GM12878 (cell line): ENCODE data around the gene C14orf93. TPM values are rescaled to one million over a fixed set of nuclear protein-coding genes. Genes with fewer than 3 reads are reported as not detected.

ENCODE experiments used
- ATAC-seq: fragments of 200-7000 bp; cut with Tn5 transposase; 3 replicates; pipeline ENCODE4 v1.9.1; 2020; ENCODE audit warnings: mild to moderate bottlenecking, moderate library complexity
- BruUV-seq: library from RNA; stranded (reverse); fragments of 400-500 nt; replicated peaks from 2 replicates; lab custom pipeline; 2021; lab: Mats Ljungman, UMichigan
- CTCF ChIA-PET: fragments of 300-600 bp; sonication (Branson Sonifier 250); formaldehyde crosslinking; extraction: SDS; loops from one replicate; lab custom pipeline; 2021; ENCODE audit warnings: inconsistent platforms; lab: Yijun Ruan, JAX
- POLR2A ChIA-PET: fragments of 350-600 bp; formaldehyde crosslinking; extraction: SDS; loops from one replicate; lab custom pipeline; 2021; ENCODE audit warnings: inconsistent platforms; lab: Charles Lee
- RAD21 ChIA-PET: fragments of 300-600 bp; sonication (Branson Sonifier 250); formaldehyde crosslinking; loops from one replicate; lab custom pipeline; 2023; ENCODE audit warnings: antibody characterized with exemption; ENCODE audit not compliant: unreplicated experiment; lab: Charles Lee
- SMC1A ChIA-PET: fragments of 300-600 bp; sonication (Branson Sonifier 250); formaldehyde crosslinking; loops from one replicate; lab custom pipeline; 2023; ENCODE audit not compliant: unreplicated experiment, uncharacterized antibody; lab: Charles Lee
- DNase-seq: peaks from one replicate; pipeline ENCODE4 v3.0.0-alpha.2; 2011; ENCODE audit warnings: low read depth, low spot score
- FAIRE-seq: peaks from 3 replicates; lab custom pipeline; 2011; peaks lifted over from hg19 to GRCh38; lab: Jason Lieb, UNC
- H2AFZ ChIP-seq: 2 replicates; pipeline ENCODE4 v1.6.0; 2011; ENCODE audit warnings: low read depth, low read length, control low read depth; ENCODE audit not compliant: control insufficient read depth
- H3K27ac ChIP-seq: 2 replicates; pipeline ENCODE4 v1.5.1; 2011; ENCODE audit warnings: control low read depth; ENCODE audit not compliant: control insufficient read depth, insufficient read depth
- H3K27me3 ChIP-seq, 2 experiments: replicated peaks in 1 of 2; 2 replicates each; pipeline versions ENCODE4 v1.6.0 to v1.6.1; 2011; ENCODE audit warnings: low read length in 1 of 2; ENCODE audit not compliant: control insufficient read depth in 2 of 2, insufficient read depth in 2 of 2
- H3K36me3 ChIP-seq, 2 experiments: 2 replicates each; pipeline ENCODE4 v1.5.1; 2011; ENCODE audit warnings: low read length in 1 of 2; ENCODE audit not compliant: control insufficient read depth in 2 of 2, insufficient read depth in 2 of 2
- H3K4me1 ChIP-seq: 2 replicates; pipeline ENCODE4 v1.6.1; 2011; ENCODE audit warnings: mild to moderate bottlenecking, low read length, moderate library complexity, mixed read lengths; ENCODE audit not compliant: control insufficient read depth, insufficient read depth
- H3K4me2 ChIP-seq: 2 replicates; pipeline ENCODE4 v1.6.0; 2011; ENCODE audit warnings: control low read depth; ENCODE audit not compliant: control insufficient read depth, insufficient read depth
- H3K4me3 ChIP-seq: fragments of 200-600 bp; sonication (generic); 2 replicates; pipeline ENCODE4 v1.5.1; 2016
- H3K79me2 ChIP-seq: 2 replicates; pipeline ENCODE4 v1.6.0; 2011; ENCODE audit warnings: low read length; ENCODE audit not compliant: control insufficient read depth, insufficient read depth
- H3K9ac ChIP-seq: 2 replicates; pipeline ENCODE4 v1.8.0; 2011; ENCODE audit warnings: low read length, control low read depth, mixed read lengths; ENCODE audit not compliant: control insufficient read depth, insufficient read depth
- H3K9me3 ChIP-seq: replicated peaks from 3 replicates; pipeline ENCODE4 v1.5.1; 2011; ENCODE audit warnings: mild to moderate bottlenecking, low read length; ENCODE audit not compliant: control insufficient read depth, insufficient read depth
- H4K20me1 ChIP-seq: 2 replicates; pipeline ENCODE4 v1.6.0; 2011; ENCODE audit not compliant: control insufficient read depth, insufficient read depth
- ATF7 ChIP-seq: fragments of 450-650 bp; IDR thresholded peaks from 2 replicates; pipeline ENCODE4 v1.6.1; 2016; ENCODE audit warnings: low read depth, mild to moderate bottlenecking
- HDGF ChIP-seq: fragments of 450-650 bp; IDR thresholded peaks from 2 replicates; pipeline ENCODE4 v1.6.1; 2016; ENCODE audit warnings: antibody characterized with exemption
- MEF2B ChIP-seq: fragments of 450-650 bp; IDR thresholded peaks from 2 replicates; pipeline ENCODE4 v1.6.1; 2018; ENCODE audit warnings: mild to moderate bottlenecking, moderate library complexity; ENCODE audit not compliant: partially characterized antibody, poor library complexity, severe bottlenecking
- MTA2 ChIP-seq: fragments of 450-650 bp; IDR thresholded peaks from 2 replicates; pipeline ENCODE4 v1.6.1; 2016; ENCODE audit warnings: low read depth, mild to moderate bottlenecking, moderate library complexity
- NBN ChIP-seq: fragments of 450-650 bp; IDR thresholded peaks from 2 replicates; pipeline ENCODE4 v1.6.1; 2016
- RB1 ChIP-seq: fragments of 450-650 bp; formaldehyde crosslinking; IDR thresholded peaks from 2 replicates; pipeline ENCODE4 v1.6.1; 2017; ENCODE audit warnings: mild to moderate bottlenecking, borderline replicate concordance
- TCF12 ChIP-seq: IDR thresholded peaks from 2 replicates; pipeline ENCODE4 v1.6.1; 2011; ENCODE audit warnings: low read depth, mild to moderate bottlenecking, low read length
- ZNF24 ChIP-seq: fragments of 450-650 bp; IDR thresholded peaks from 2 replicates; pipeline ENCODE4 v1.6.1; 2017; ENCODE audit warnings: antibody characterized with exemption, mild to moderate bottlenecking
- WGBS: methylation state at CpG from one replicate; pipeline ENCODE4 v1.1.6; 2016; ENCODE audit warnings: low lambda C conversion rate; ENCODE audit not compliant: insufficient replicate concordance, insufficient coverage; ENCODE audit errors: missing lambda C conversion rate; 5-methylcytosine and 5-hydroxymethylcytosine counted together
- in situ Hi-C: fragments of 300-500 bp; cut with MboI; formaldehyde crosslinking; loops from 9 replicates; pipeline ENCODE4 v1.14.3; 2018; ENCODE audit warnings: mixed read lengths
- intact Hi-C: fragments of 100-400 bp; cut with micrococcal nuclease; formaldehyde crosslinking; loops from one replicate; pipeline ENCODE4 v1.14.2; 2022; ENCODE audit not compliant: unreplicated experiment
- polyA plus RNA-seq, 11 experiments: library from polyadenylated mRNA; depleted of rRNA in 4 of 11; unstranded in 6 of 11; stranded (reverse) in 5 of 11; fragments of >200 nt; fragmentation: Nextera tagmentation in 4 of 11; fragmentation: Illumina TruSeq in 1 of 11; extraction: Ambion mirVana in 4 of 11; extraction: Trizol in 1 of 11; gene quantifications; 1 replicate in 1 of 11; 2 replicates in 10 of 11; pipeline versions ENCODE4 v1.2.1 to v1.2.3, GENCODE V29; 2011 to 2016; ENCODE audit warnings: inconsistent platforms in 2 of 11, missing spikeins in 2 of 11, low read depth in 1 of 11
- total RNA-seq, 4 experiments: library from RNA; depleted of rRNA in 3 of 4; stranded (reverse); fragments of >200 nt in 3 of 4; fragmentation: Illumina TruSeq in 1 of 4; extraction: Trizol in 1 of 4; gene quantifications; 2 replicates each; pipeline versions ENCODE4 v1.2.1 to v1.2.3, GENCODE V29; 2013 to 2021
- TF ChIP-seq, protein P1 (sequence below): fragments of 450-650 bp; formaldehyde crosslinking; IDR thresholded peaks from 2 replicates; pipeline ENCODE4 v1.4.0; 2022; ENCODE audit warnings: mild to moderate bottlenecking, moderate library complexity
- TF ChIP-seq, protein P2 (sequence below): fragments of 450-650 bp; IDR thresholded peaks from 2 replicates; pipeline ENCODE4 v1.6.1; 2016; ENCODE audit warnings: mild to moderate bottlenecking
- TF ChIP-seq, protein P3 (sequence below): IDR thresholded peaks from 2 replicates; pipeline ENCODE4 v1.6.1; 2012; ENCODE audit warnings: improper control_type of control experiment, low read depth, low read length; ENCODE audit not compliant: insufficient replicate concordance

The C14orf93 gene
- total and polyA plus RNA-seq, 10 of the 15 experiments (the other 5 are each of a cell fraction or from before 2014, with no cell fraction given), result 1.8 to 13.9 (median 10.2) TPM

DNA sequence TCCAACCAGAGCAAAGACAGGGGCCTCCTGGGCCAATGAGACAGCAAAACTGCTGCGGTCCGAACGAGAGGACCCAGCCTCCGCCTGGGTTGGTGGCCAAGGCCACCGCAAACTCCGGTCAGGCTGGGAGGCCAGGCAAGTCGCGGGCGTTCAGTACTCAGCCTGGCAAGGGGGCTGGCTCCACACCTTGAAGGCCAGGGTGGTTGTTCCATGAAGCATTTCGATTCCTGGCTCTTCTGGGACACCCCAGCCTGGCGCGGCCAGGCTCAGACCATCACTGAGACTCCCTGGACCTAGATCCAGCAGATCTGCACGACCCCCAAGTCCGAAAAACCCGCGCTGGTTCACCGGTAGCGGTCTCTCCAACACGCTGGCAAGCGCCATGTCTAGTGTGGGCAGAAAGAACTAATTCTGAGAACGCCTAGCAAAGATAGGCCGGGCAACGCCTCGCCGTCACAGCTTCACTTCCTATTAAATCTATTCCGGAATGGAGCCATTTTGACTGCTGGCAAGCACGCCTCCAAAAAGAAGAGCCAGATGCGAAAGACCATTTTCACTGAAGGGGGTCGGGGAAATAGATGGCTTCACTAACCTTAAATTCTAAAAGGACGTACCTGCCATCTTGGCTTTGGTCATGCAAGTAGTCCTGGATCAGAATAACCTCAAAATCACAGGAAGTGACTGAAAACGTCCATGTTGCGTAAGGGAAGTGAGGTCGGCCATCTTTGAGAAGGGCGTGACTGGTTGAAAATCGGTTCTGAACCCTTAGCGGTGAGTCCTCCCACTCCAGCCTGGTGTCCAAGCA is 24.8 kb upstream of the C14orf93 start, which contains the start of gene PSMB5:
Gene PSMB5 (minus strand): TSS at position 403 of the 805 bp plus-strand sequence. CDS start 19 bp downstream, at position 384.
- intact Hi-C loops, result no loop called here
- RAD21 ChIA-PET, result interaction anchor here (0.6 to 2.5 kb wide), 5 partner anchors 23 to 48 kb away, joined by 3 to 13 read pairs (median 5); no protein-coding TSS in a partner anchor
- Histone ChIP-seq H2AFZ (peak within 1 kb of the TSS; percentile 99), H3K79me2 (peaks cover 17% of the 10 kb centered on the region), H3K27ac (peak within 1 kb of the TSS; percentile 92), H3K4me2 (peak within 1 kb of the TSS; percentile 85), H3K4me1 (peaks cover 6% of the 10 kb centered on the region), H3K36me3 (peaks cover 0 to 13% of the 10 kb centered on the region in 2 experiments), H4K20me1 (no peaks in the 10 kb centered on the region), H3K27me3 (no peaks in the 10 kb centered on the region), H3K9ac (peak within 1 kb of the TSS; percentile 96), H3K9me3 (no peaks in the 10 kb centered on the region), H3K4me3 (peak within 1 kb of the TSS; percentile 83)
- ATAC-seq, result peak; percentile 98
- BruUV-seq, result no TSS peak
- POLR2A ChIA-PET, result interaction anchor here (0.6 to 1.0 kb wide), 3 partner anchors 28 to 99 kb away, joined by 3 to 4 read pairs (median 3); no protein-coding TSS in a partner anchor
- in situ Hi-C loops, result no loop called here
- WGBS, result under 1% methylated on average over 36 of the region's 36 CpGs
- FAIRE-seq, result peak; percentile 100
- CTCF ChIA-PET, result interaction anchor here (0.8 to 3.6 kb wide), 8 partner anchors 22 to 120 kb away, joined by 3 to 16 read pairs (median 5); no protein-coding TSS in a partner anchor
- SMC1A ChIA-PET, result interaction anchor here (0.6 to 1.8 kb wide), 4 partner anchors 13 to 58 kb away, joined by 3 to 7 read pairs (median 4); no protein-coding TSS in a partner anchor
- DNase-seq, result peak; percentile 98
- TF ChIP-seq ATF7 (peak; percentile 60; the same call in 1 of the 2 replicates), NBN (peak; percentile 88), MTA2 (no peak), HDGF (0 out of 2 replicates have a peak, but pooled peaks have one; percentile 25), ZNF24 (no peak), MEF2B (no peak), TCF12 (no peak), RB1 (no peak)
- TF ChIP-seq, protein P1, sequence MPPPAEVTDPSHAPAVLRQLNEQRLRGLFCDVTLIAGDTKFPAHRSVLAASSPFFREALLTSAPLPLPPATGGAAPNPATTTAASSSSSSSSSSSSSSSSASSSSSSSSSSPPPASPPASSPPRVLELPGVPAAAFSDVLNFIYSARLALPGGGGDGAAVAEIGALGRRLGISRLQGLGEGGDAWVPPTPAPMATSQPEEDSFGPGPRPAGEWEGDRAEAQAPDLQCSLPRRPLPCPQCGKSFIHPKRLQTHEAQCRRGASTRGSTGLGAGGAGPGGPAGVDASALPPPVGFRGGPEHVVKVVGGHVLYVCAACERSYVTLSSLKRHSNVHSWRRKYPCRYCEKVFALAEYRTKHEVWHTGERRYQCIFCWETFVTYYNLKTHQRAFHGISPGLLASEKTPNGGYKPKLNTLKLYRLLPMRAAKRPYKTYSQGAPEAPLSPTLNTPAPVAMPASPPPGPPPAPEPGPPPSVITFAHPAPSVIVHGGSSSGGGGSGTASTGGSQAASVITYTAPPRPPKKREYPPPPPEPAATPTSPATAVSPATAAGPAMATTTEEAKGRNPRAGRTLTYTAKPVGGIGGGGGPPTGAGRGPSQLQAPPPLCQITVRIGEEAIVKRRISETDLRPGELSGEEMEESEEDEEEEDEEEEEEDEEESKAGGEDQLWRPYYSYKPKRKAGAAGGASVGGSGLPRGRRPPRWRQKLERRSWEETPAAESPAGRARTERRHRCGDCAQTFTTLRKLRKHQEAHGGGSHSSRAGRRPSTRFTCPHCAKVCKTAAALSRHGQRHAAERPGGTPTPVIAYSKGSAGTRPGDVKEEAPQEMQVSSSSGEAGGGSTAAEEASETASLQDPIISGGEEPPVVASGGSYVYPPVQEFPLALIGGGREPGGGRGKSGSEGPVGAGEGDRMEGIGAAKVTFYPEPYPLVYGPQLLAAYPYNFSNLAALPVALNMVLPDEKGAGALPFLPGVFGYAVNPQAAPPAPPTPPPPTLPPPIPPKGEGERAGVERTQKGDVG (CRISPR knock-in tag), result no peak
- TF ChIP-seq, protein P2, sequence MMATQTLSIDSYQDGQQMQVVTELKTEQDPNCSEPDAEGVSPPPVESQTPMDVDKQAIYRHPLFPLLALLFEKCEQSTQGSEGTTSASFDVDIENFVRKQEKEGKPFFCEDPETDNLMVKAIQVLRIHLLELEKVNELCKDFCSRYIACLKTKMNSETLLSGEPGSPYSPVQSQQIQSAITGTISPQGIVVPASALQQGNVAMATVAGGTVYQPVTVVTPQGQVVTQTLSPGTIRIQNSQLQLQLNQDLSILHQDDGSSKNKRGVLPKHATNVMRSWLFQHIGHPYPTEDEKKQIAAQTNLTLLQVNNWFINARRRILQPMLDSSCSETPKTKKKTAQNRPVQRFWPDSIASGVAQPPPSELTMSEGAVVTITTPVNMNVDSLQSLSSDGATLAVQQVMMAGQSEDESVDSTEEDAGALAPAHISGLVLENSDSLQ, result 0 out of 2 replicates have a peak, but pooled peaks have one; percentile 25
- TF ChIP-seq, protein P3, sequence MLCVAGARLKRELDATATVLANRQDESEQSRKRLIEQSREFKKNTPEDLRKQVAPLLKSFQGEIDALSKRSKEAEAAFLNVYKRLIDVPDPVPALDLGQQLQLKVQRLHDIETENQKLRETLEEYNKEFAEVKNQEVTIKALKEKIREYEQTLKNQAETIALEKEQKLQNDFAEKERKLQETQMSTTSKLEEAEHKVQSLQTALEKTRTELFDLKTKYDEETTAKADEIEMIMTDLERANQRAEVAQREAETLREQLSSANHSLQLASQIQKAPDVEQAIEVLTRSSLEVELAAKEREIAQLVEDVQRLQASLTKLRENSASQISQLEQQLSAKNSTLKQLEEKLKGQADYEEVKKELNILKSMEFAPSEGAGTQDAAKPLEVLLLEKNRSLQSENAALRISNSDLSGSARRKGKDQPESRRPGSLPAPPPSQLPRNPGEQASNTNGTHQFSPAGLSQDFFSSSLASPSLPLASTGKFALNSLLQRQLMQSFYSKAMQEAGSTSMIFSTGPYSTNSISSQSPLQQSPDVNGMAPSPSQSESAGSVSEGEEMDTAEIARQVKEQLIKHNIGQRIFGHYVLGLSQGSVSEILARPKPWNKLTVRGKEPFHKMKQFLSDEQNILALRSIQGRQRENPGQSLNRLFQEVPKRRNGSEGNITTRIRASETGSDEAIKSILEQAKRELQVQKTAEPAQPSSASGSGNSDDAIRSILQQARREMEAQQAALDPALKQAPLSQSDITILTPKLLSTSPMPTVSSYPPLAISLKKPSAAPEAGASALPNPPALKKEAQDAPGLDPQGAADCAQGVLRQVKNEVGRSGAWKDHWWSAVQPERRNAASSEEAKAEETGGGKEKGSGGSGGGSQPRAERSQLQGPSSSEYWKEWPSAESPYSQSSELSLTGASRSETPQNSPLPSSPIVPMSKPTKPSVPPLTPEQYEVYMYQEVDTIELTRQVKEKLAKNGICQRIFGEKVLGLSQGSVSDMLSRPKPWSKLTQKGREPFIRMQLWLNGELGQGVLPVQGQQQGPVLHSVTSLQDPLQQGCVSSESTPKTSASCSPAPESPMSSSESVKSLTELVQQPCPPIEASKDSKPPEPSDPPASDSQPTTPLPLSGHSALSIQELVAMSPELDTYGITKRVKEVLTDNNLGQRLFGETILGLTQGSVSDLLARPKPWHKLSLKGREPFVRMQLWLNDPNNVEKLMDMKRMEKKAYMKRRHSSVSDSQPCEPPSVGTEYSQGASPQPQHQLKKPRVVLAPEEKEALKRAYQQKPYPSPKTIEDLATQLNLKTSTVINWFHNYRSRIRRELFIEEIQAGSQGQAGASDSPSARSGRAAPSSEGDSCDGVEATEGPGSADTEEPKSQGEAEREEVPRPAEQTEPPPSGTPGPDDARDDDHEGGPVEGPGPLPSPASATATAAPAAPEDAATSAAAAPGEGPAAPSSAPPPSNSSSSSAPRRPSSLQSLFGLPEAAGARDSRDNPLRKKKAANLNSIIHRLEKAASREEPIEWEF, result no peak
